Measurements from ENCODE around the gene EYA2. TPM values are rescaled to one million over a fixed set of nuclear protein-coding genes. Genes with fewer than 3 reads are reported as not detected.

The EYA2 gene
- total and polyA plus RNA-seq, 8 donors, result 0.51 to 3.2 (median 1.4) TPM

- Histone ChIP-seq H3K4me1 (no peaks in the 10 kb centered on the region), H3K27me3 (no peaks in the 10 kb centered on the region), H3K36me3 (no peaks in the 10 kb centered on the region), H3K27ac (no peak overlapping the region), H3K4me3 (no peak overlapping the region), H3K9me3 (no peaks in the 10 kb centered on the region)
- ATAC-seq (no peak), FAIRE-seq (no peak), DNase-seq (no peak)
- 68 to 76% methylated on average over 7 of the region's 7 CpGs for WGBS, 2 donors
- no peak for TF ChIP-seq CTCF (IDR thresholded peaks at IDR 0.05)
- intact Hi-C loops (cut with DNase I), result no loop called here
These were observed 252.0 kb downstream of the EYA2 start for GRCh38 chr20:47146686-47147085.

GRCh38 chr20:47148059-47148458 is 253.4 kb downstream of the EYA2 start:
- intact Hi-C loops (cut with DNase I), result no loop called here
- no peak for TF ChIP-seq CTCF (IDR thresholded peaks at IDR 0.05)
- Histone ChIP-seq H3K9me3 (no peaks in the 10 kb centered on the region), H3K4me3 (no peak overlapping the region), H3K4me1 (no peaks in the 10 kb centered on the region), H3K36me3 (no peaks in the 10 kb centered on the region), H3K27ac (no peak overlapping the region), H3K27me3 (no peaks in the 10 kb centered on the region)
- FAIRE-seq (no peak), ATAC-seq (no peak), DNase-seq (no peak)
- WGBS, 2 donors, result 82 to 83% methylated on average over 2 of the region's 2 CpGs

DNA sequence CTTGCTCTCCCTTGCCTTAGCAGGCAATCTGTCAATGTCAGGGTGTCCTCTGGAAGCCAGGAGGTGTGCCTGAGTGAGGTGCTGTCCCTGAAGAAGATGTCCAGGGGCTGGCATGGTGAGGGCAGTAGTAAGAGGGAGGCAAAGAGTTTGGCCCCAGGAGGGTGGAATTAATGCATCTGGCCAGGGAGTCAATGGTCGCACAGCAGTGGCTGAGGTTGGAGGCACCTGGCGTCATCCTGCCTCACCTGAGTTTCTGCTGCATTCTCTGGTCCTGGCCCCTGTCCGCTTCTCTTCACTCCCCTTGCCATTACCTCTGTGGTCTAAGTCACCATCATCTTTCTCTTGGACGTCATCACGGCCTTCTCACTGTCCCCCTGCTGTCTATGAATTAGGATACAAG is 255.3 kb downstream of the EYA2 start:
- ATAC-seq (no peak), FAIRE-seq (no peak), DNase-seq (no peak)
- intact Hi-C loops (cut with DNase I), result no loop called here
- Histone ChIP-seq H3K4me1 (no peaks in the 10 kb centered on the region), H3K4me3 (no peak overlapping the region), H3K27me3 (no peaks in the 10 kb centered on the region), H3K36me3 (no peaks in the 10 kb centered on the region), H3K9me3 (no peaks in the 10 kb centered on the region), H3K27ac (no peak overlapping the region)
- no peak for TF ChIP-seq CTCF (IDR thresholded peaks at IDR 0.05)
- WGBS, 2 donors, result 60 to 76% methylated on average over 5 of the region's 5 CpGs

DNA sequence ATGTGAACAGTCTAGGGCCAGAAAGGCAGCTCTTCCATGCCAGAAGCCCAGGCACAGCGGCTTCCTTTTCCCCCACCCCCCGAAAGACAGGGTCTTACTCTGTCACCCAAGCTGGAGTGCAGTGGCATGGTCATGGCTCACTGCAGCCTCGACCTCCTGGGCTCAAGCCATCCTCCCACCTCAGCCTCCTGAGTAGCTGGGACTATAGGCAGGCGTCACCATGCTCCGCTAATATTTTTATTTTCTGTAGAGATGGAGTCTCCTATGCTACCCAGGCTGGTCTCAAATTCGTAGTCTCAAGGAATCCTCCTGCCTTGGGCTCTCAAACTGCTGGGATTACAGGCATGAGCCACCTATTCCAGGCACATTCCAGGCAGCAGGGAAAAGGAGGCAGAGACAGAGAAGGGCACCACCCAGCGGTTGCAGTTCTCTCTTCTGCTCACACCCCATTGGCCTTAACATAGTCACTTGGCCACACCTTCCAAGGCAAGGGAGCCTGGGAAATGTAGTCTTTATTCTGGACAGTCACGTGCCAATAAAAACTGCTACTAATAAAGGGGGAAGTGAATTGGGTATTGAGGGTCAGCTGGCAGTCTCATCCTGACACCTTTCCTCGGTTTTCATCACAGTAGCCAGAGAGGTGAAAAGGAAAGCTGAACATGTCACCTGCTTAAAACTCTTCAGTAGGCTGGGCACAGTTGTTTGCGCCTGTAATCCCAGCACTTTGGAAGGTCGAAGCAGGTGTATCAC is 255.9 kb downstream of the EYA2 start:
- no peaks in the 10 kb centered on the region for H3K36me3 ChIP-seq
- ATAC-seq (peak; percentile 75 to 92 (median 89)), FAIRE-seq (no peak), DNase-seq (peak in 3 of 6 donors; percentile 9 to 38 (median 26))
- no peaks in the 10 kb centered on the region for H3K9me3 ChIP-seq
- no peak overlapping the region for H3K27ac ChIP-seq
- H3K4me3 ChIP-seq, result no peak overlapping the region
- H3K4me1 ChIP-seq, result no peaks in the 10 kb centered on the region
- H3K27me3 ChIP-seq, result no peaks in the 10 kb centered on the region
- peak in 2 of 4 donors; percentile 15 to 24 for TF ChIP-seq CTCF (IDR thresholded peaks at IDR 0.05)
- intact Hi-C loops (cut with DNase I), result no loop called here
- WGBS, 2 donors, result 54 to 62% methylated on average over 11 of the region's 11 CpGs

GRCh38 chr20:47152068-47152467 is 257.4 kb downstream of the EYA2 start:
- H3K4me1 ChIP-seq, result no peaks in the 10 kb centered on the region
- no peak for ATAC-seq

More at GRCh38 chr20:47152068-47152467, 257.4 kb downstream of the EYA2 start:
- WGBS, 2 donors, result 47 to 52% methylated on average over 4 of the region's 4 CpGs
- no peaks in the 10 kb centered on the region for H3K9me3 ChIP-seq
- no peak for DNase-seq
- H3K27ac ChIP-seq, result no peak overlapping the region
- FAIRE-seq, result no peak
- H3K4me3 ChIP-seq, result no peak overlapping the region
- TF ChIP-seq CTCF (IDR thresholded peaks at IDR 0.05), result no peak
- no peaks in the 10 kb centered on the region for H3K36me3 ChIP-seq
- intact Hi-C loops (cut with DNase I), result no loop called here
- H3K27me3 ChIP-seq, result no peaks in the 10 kb centered on the region

All from pancreas (tissue), 10 donors.